Nephron (organoid): ENCODE measurements around the gene C2CD2.
"Not testable (repeated sequence)": the region's sequence is repeated elsewhere in the genome, so short reads cannot be mapped to it uniquely, and the experiment has no call there.

ENCODE experiments used
- H3K27ac Mint-ChIP-seq, 3 experiments: 2 replicates each; pipeline ENCODE4 v1.8.0; 2020; ENCODE audit warnings: mixed read lengths in 3 of 3, mild to moderate bottlenecking in 2 of 3, moderate library complexity in 1 of 3
- H3K27me3 Mint-ChIP-seq: 2 replicates; pipeline ENCODE4 v1.8.0; 2021; ENCODE audit warnings: low read depth, mild to moderate bottlenecking, moderate library complexity, mixed read lengths
- H3K36me3 Mint-ChIP-seq: 2 replicates; pipeline ENCODE4 v1.8.0; 2020; ENCODE audit warnings: low read depth, mixed read lengths
- H3K4me1 Mint-ChIP-seq: 2 replicates; pipeline ENCODE4 v1.8.0; 2020; ENCODE audit warnings: mixed read lengths
- H3K4me3 Mint-ChIP-seq, 3 experiments: 2 replicates each; pipeline ENCODE4 v1.8.0; 2020; ENCODE audit warnings: mild to moderate bottlenecking in 3 of 3, mixed read lengths in 3 of 3, moderate library complexity in 2 of 3
- H3K9me3 Mint-ChIP-seq: 2 replicates; pipeline ENCODE4 v1.8.0; 2020; ENCODE audit warnings: mixed read lengths
- TF ChIP-seq, protein P1 (sequence below), 3 experiments: fragments of 200-600 bp; sonication (generic); IDR thresholded peaks; one replicate each; pipeline ENCODE4 v1.5.0; 2021; ENCODE audit warnings: antibody characterized with exemption in 3 of 3; ENCODE audit not compliant: unreplicated experiment in 3 of 3

Gene C2CD2

DNA sequence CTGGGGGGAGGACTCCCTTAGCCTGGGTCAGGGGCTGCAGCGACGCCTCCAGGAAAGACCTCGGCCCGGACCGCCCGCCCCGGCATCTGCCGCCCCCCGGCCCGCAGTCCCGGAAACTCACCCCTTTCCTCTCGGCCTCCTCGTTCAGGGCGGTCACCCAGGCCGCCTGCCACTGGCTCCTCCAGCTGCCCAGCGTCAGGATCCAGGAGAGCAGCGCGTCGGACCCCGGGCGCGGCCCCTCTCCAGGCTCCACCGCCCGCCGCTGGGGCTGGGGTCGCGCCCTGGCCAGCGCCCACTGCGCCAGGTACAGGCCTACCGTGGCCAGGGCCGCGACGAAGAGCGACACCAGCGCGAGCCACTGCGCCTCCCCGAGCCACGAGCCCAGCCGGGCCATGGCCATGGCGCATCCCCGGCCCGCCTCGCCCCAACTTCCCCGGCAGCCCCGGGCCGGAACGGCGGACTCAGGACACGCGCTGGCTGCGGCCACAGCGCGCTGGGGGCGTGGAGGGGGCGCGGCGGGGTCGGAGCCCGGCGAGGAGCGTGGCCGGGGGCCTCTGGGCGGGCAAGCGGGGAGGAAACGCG is 478 bp downstream of the C2CD2 start:
- Mint-ChIP-seq H3K4me3 (peak overlapping the region; percentile 76 to 81 (median 77)), H3K27me3 (peaks cover 8% of the 10 kb centered on the region), H3K36me3 (no peaks in the 10 kb centered on the region), H3K27ac (no peak overlapping the region), H3K9me3 (no peaks in the 10 kb centered on the region), H3K4me1 (peaks cover 45% of the 10 kb centered on the region)
- TF ChIP-seq, protein P1, sequence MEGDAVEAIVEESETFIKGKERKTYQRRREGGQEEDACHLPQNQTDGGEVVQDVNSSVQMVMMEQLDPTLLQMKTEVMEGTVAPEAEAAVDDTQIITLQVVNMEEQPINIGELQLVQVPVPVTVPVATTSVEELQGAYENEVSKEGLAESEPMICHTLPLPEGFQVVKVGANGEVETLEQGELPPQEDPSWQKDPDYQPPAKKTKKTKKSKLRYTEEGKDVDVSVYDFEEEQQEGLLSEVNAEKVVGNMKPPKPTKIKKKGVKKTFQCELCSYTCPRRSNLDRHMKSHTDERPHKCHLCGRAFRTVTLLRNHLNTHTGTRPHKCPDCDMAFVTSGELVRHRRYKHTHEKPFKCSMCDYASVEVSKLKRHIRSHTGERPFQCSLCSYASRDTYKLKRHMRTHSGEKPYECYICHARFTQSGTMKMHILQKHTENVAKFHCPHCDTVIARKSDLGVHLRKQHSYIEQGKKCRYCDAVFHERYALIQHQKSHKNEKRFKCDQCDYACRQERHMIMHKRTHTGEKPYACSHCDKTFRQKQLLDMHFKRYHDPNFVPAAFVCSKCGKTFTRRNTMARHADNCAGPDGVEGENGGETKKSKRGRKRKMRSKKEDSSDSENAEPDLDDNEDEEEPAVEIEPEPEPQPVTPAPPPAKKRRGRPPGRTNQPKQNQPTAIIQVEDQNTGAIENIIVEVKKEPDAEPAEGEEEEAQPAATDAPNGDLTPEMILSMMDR (IDR thresholded peaks at IDR 0.05; ENCODE audit: unreplicated experiment in 3 of 3): no peak

GRCh38 chr21:41952568-41953248 is 1.1 kb downstream of the C2CD2 start:
- peaks cover 8% of the 10 kb centered on the region for H3K27me3 Mint-ChIP-seq
- H3K4me3 Mint-ChIP-seq: peak overlapping the region; percentile 76 to 81 (median 77)
- no peak overlapping the region for H3K27ac Mint-ChIP-seq
- no peaks in the 10 kb centered on the region for H3K36me3 Mint-ChIP-seq
- TF ChIP-seq, protein P1 (IDR thresholded peaks at IDR 0.05; ENCODE audit: unreplicated experiment in 3 of 3): no peak
- peaks cover 43% of the 10 kb centered on the region for H3K4me1 Mint-ChIP-seq
- no peaks in the 10 kb centered on the region for H3K9me3 Mint-ChIP-seq

GRCh38 chr21:41951876-41952567 is 1.8 kb downstream of the C2CD2 start:
- Mint-ChIP-seq H3K36me3 (no peaks in the 10 kb centered on the region), H3K27me3 (peaks cover 8% of the 10 kb centered on the region), H3K9me3 (no peaks in the 10 kb centered on the region), H3K27ac (no peak overlapping the region), H3K4me1 (peaks cover 36% of the 10 kb centered on the region), H3K4me3 (peak overlapping the region; percentile 76 to 81 (median 77))
- TF ChIP-seq, protein P1 (IDR thresholded peaks at IDR 0.05; ENCODE audit: unreplicated experiment in 3 of 3): no peak

GRCh38 chr21:41950941-41951351 is 2.9 kb downstream of the C2CD2 start:
- Mint-ChIP-seq H3K27me3 (peaks cover 8% of the 10 kb centered on the region), H3K36me3 (no peaks in the 10 kb centered on the region), H3K9me3 (no peaks in the 10 kb centered on the region), H3K4me1 (peaks cover 31% of the 10 kb centered on the region), H3K27ac (no peak overlapping the region), H3K4me3 (peak overlapping the region; percentile 64 to 81 (median 76))
- TF ChIP-seq, protein P1 (IDR thresholded peaks at IDR 0.05; ENCODE audit: unreplicated experiment in 3 of 3): no peak

DNA sequence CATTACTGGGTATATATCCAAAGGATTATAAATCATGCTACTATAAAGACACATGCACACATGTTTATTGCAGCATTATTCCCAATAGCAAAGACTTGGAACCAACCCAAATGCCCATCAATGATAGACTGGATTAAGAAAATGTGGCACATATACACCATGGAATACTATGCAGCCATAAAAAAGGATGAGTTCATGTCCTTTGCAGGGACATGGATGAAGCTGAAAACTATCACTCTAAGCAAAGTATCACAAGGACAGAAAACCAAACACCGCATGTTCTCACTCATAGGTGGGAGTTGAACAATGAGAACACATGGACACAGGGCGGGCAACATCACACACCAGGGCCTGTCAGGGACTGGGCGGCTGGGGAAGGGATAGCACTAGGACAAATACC is 4.2 kb downstream of the C2CD2 start:
- not testable (repeated sequence) for H3K9me3 Mint-ChIP-seq, H3K36me3 Mint-ChIP-seq, H3K27ac Mint-ChIP-seq, H3K27me3 Mint-ChIP-seq
- Mint-ChIP-seq H3K4me3 (peak overlapping the region in 2 of 3 experiments; percentile 17 to 29), H3K4me1 (peaks cover 21% of the 10 kb centered on the region)

DNA sequence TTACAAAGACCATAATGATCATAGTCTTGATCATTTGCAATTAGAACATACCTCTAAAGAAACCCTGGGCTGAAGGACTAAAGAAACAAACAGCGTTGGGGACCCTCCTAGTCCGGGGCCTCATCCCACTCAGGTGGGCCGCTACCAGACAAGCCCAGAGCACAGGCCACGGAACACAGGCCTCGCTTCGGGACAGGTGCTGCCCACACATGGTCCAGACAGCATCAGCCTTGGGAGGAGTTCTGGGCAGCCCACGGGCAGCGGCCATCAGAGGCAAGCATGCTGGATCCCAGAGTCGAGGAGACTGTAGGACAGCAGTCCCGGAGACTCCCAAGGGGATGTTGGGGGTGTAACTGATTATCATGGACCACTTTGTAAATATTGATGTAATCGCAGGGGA is 4.9 kb downstream of the C2CD2 start:
- no peak overlapping the region for H3K4me3 Mint-ChIP-seq
- H3K4me1 Mint-ChIP-seq: peaks cover 16% of the 10 kb centered on the region
- no peaks in the 10 kb centered on the region for H3K36me3 Mint-ChIP-seq
- H3K27ac Mint-ChIP-seq: no peak overlapping the region
- peaks cover 8% of the 10 kb centered on the region for H3K27me3 Mint-ChIP-seq
- TF ChIP-seq, protein P1 (IDR thresholded peaks at IDR 0.05; ENCODE audit: unreplicated experiment in 3 of 3): no peak
- peaks cover 6% of the 10 kb centered on the region for H3K9me3 Mint-ChIP-seq
